Measurements from ENCODE around the gene NLGN1. TPM values are rescaled to one million over a fixed set of nuclear protein-coding genes. Genes with fewer than 3 reads are reported as not detected.

Gene NLGN1
- total RNA-seq, 1 donor from 2014 or later = 50.2 TPM

GRCh38 chr3:174317005-174317404, 919.5 kb downstream of the NLGN1 start:
- no peak for DNase-seq
- Mint-ChIP-seq H3K9me3 (ENCODE audit: unreplicated experiment) (peaks cover 4% of the 10 kb centered on the region), H3K36me3 (ENCODE audit: unreplicated experiment) (peaks cover 8% of the 10 kb centered on the region), H3K4me1 (ENCODE audit: low read depth, unreplicated experiment) (no peaks in the 10 kb centered on the region), H3K27ac (ENCODE audit: unreplicated experiment) (no peak overlapping the region), H3K27me3 (ENCODE audit: unreplicated experiment) (no peaks in the 10 kb centered on the region), H3K4me3 (ENCODE audit: unreplicated experiment) (no peak overlapping the region)
- TF ChIP-seq, protein P1, sequence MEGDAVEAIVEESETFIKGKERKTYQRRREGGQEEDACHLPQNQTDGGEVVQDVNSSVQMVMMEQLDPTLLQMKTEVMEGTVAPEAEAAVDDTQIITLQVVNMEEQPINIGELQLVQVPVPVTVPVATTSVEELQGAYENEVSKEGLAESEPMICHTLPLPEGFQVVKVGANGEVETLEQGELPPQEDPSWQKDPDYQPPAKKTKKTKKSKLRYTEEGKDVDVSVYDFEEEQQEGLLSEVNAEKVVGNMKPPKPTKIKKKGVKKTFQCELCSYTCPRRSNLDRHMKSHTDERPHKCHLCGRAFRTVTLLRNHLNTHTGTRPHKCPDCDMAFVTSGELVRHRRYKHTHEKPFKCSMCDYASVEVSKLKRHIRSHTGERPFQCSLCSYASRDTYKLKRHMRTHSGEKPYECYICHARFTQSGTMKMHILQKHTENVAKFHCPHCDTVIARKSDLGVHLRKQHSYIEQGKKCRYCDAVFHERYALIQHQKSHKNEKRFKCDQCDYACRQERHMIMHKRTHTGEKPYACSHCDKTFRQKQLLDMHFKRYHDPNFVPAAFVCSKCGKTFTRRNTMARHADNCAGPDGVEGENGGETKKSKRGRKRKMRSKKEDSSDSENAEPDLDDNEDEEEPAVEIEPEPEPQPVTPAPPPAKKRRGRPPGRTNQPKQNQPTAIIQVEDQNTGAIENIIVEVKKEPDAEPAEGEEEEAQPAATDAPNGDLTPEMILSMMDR (IDR thresholded peaks at IDR 0.05; ENCODE audit: partially characterized antibody, unreplicated experiment) = no peak

GRCh38 chr3:174318181-174318580, 920.6 kb downstream of the NLGN1 start:
- Mint-ChIP-seq H3K27ac (ENCODE audit: unreplicated experiment) (no peak overlapping the region), H3K9me3 (ENCODE audit: unreplicated experiment) (peaks cover 4% of the 10 kb centered on the region), H3K27me3 (ENCODE audit: unreplicated experiment) (no peaks in the 10 kb centered on the region), H3K4me1 (ENCODE audit: low read depth, unreplicated experiment) (no peaks in the 10 kb centered on the region), H3K36me3 (ENCODE audit: unreplicated experiment) (peaks cover 8% of the 10 kb centered on the region), H3K4me3 (ENCODE audit: unreplicated experiment) (no peak overlapping the region)
- TF ChIP-seq, protein P1 (IDR thresholded peaks at IDR 0.05; ENCODE audit: partially characterized antibody, unreplicated experiment) = no peak
- DNase-seq = no peak

GRCh38 chr3:174321548-174321947, 924.0 kb downstream of the NLGN1 start:
- no peak overlapping the region for H3K27ac Mint-ChIP-seq (ENCODE audit: unreplicated experiment)
- H3K27me3 Mint-ChIP-seq (ENCODE audit: unreplicated experiment) = no peaks in the 10 kb centered on the region
- peaks cover 4% of the 10 kb centered on the region for H3K9me3 Mint-ChIP-seq (ENCODE audit: unreplicated experiment)
- peaks cover 8% of the 10 kb centered on the region for H3K36me3 Mint-ChIP-seq (ENCODE audit: unreplicated experiment)
- DNase-seq = no peak
- peaks cover 6% of the 10 kb centered on the region for H3K4me1 Mint-ChIP-seq (ENCODE audit: low read depth, unreplicated experiment)
- TF ChIP-seq, protein P1 (IDR thresholded peaks at IDR 0.05; ENCODE audit: partially characterized antibody, unreplicated experiment) = no peak
- H3K4me3 Mint-ChIP-seq (ENCODE audit: unreplicated experiment) = no peak overlapping the region

- H3K27ac Mint-ChIP-seq (ENCODE audit: unreplicated experiment) = no peak overlapping the region
- peaks cover 4% of the 10 kb centered on the region for H3K9me3 Mint-ChIP-seq (ENCODE audit: unreplicated experiment)
- H3K36me3 Mint-ChIP-seq (ENCODE audit: unreplicated experiment) = peaks cover 8% of the 10 kb centered on the region
- no peak overlapping the region for H3K4me3 Mint-ChIP-seq (ENCODE audit: unreplicated experiment)
- H3K27me3 Mint-ChIP-seq (ENCODE audit: unreplicated experiment) = no peaks in the 10 kb centered on the region
- TF ChIP-seq, protein P1 (IDR thresholded peaks at IDR 0.05; ENCODE audit: partially characterized antibody, unreplicated experiment) = no peak
- no peak for DNase-seq
- H3K4me1 Mint-ChIP-seq (ENCODE audit: low read depth, unreplicated experiment) = peaks cover 6% of the 10 kb centered on the region
Measured at GRCh38 chr3:174322789-174323188, 925.2 kb downstream of the NLGN1 start.

GRCh38 chr3:174325171-174325570, 927.6 kb downstream of the NLGN1 start:
- peaks cover 4% of the 10 kb centered on the region for H3K9me3 Mint-ChIP-seq (ENCODE audit: unreplicated experiment)
- H3K27me3 Mint-ChIP-seq (ENCODE audit: unreplicated experiment) = no peaks in the 10 kb centered on the region
- DNase-seq = no peak
- H3K4me1 Mint-ChIP-seq (ENCODE audit: low read depth, unreplicated experiment) = peaks cover 6% of the 10 kb centered on the region
- TF ChIP-seq, protein P1 (IDR thresholded peaks at IDR 0.05; ENCODE audit: partially characterized antibody, unreplicated experiment) = no peak
- peaks cover 8% of the 10 kb centered on the region for H3K36me3 Mint-ChIP-seq (ENCODE audit: unreplicated experiment)
- no peak overlapping the region for H3K27ac Mint-ChIP-seq (ENCODE audit: unreplicated experiment)
- no peak overlapping the region for H3K4me3 Mint-ChIP-seq (ENCODE audit: unreplicated experiment)
